ENCODE results near the gene GNAZ.

- no peak for TF ChIP-seq CTCF (IDR thresholded peaks at IDR 0.05; ENCODE audit: low read depth, low read length)
- TF ChIP-seq MAX (IDR thresholded peaks at IDR 0.05; ENCODE audit: low read depth, low read length), result no peak
These were observed 36.0 kb downstream of the GNAZ start for GRCh38 chr22:23106344-23106743.

Measured in NB4 (cell line).